ENCODE results near the gene GCSAM. TPM values are rescaled to one million over a fixed set of nuclear protein-coding genes. Genes with fewer than 3 reads are reported as not detected.

Gene GCSAM
- total RNA-seq, 1 experiment from 2014 or later: not detected

DNA sequence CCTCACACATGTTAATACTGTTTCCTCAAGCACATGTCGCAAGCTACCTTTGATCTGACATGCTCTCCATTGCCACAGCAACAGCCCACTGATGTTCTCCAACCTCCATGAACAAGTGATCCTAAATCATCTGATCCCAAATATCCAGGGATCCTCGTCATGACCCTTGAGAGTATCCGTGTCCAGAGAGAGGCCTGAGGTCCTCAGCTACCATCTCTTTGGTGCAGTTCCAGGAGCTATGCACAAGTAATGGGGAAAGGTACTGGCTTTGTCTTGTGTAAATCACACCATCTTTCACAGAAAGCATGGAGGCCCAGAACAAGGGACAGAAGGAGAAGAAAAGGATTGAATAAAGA lies 2.4 kb downstream of the GCSAM start:
- WGBS (ENCODE audit: extremely low coverage, insufficient read length, low lambda C conversion rate): no CpG with 5 or more reads among the region's 3 CpGs
- H3K27ac Mint-ChIP-seq: no peak overlapping the region; a peak in 1 of 7 replicates
- Histone ChIP-seq H4K5ac (ENCODE audit: insufficient read length, low read depth, low read length) (no peak overlapping the region), H2AFZ (ENCODE audit: low read length) (no peak overlapping the region), H2BK15ac (ENCODE audit: low read depth, low read length) (no peak overlapping the region), H3K4ac (ENCODE audit: low read depth, low read length) (no peak overlapping the region), H3K79me1 (ENCODE audit: insufficient read depth, low read depth, low read length, poor library complexity, severe bottlenecking) (no peaks in the 10 kb centered on the region), H3K56ac (ENCODE audit: insufficient read length, low read depth, low read length) (no peak overlapping the region), H3K27me3 (ENCODE audit: insufficient read depth, low read length) (no peaks in the 10 kb centered on the region), H2BK5ac (ENCODE audit: insufficient read length, low read length) (no peak overlapping the region), H3K27ac (ENCODE audit: insufficient read length, low read depth, low read length) (no peak overlapping the region), H3K14ac (ENCODE audit: insufficient read depth, low read length) (no peak overlapping the region), H3K23me2 (ENCODE audit: insufficient read length, low read depth, low read length, poor library complexity, severe bottlenecking) (no peaks in the 10 kb centered on the region), H3K23ac (ENCODE audit: insufficient read length, low read depth, low read length) (no peak overlapping the region), H2BK12ac (ENCODE audit: insufficient read length, low read depth, low read length) (no peak overlapping the region), H3K4me2 (ENCODE audit: insufficient read depth, insufficient read length, low read length) (no peak overlapping the region), H3K9ac (ENCODE audit: extremely low read depth, insufficient read length, low read length) (no peak overlapping the region), H4K8ac (replicated peaks; ENCODE audit: insufficient read length, low read depth, low read length) (no peak overlapping the region), H3K9me3 (ENCODE audit: control insufficient read depth, low read depth, low read length) (no peaks in the 10 kb centered on the region), H2BK120ac (ENCODE audit: low read depth, low read length, poor library complexity, severe bottlenecking) (no peak overlapping the region), H2BK20ac (ENCODE audit: low read depth, low read length, poor library complexity, severe bottlenecking) (no peak overlapping the region), H3T11ph (ENCODE audit: low read length) (no peak overlapping the region), H2AK5ac (ENCODE audit: insufficient read length, low read length) (no peak overlapping the region), H3K79me2 (ENCODE audit: insufficient read depth, low read length) (no peaks in the 10 kb centered on the region), H4K91ac (ENCODE audit: insufficient read length, low read depth, low read length) (no peak overlapping the region), H4K20me1 (ENCODE audit: control insufficient read depth, insufficient read depth, insufficient read length) (no peaks in the 10 kb centered on the region), H3K4me1 (ENCODE audit: insufficient read depth, low read length) (peaks cover 11% of the 10 kb centered on the region; the same call in 1 of the 2 replicates), H3K18ac (ENCODE audit: insufficient read length, low read depth, low read length) (no peak overlapping the region)
- TF ChIP-seq CTCF (conservative IDR thresholded peaks at IDR 0.05): no peak
- no peaks in the 10 kb centered on the region for H3K9me3 Mint-ChIP-seq
- H3K4me1 Mint-ChIP-seq: peaks cover 35 to 52% of the 10 kb centered on the region in 2 experiments
- H3K27me3 Mint-ChIP-seq (ENCODE audit: low read depth): no peaks in the 10 kb centered on the region
- no peaks in the 10 kb centered on the region; a peak in 1 of 7 replicates for H3K36me3 Mint-ChIP-seq (ENCODE audit: insufficient read depth in 1 of 3, low read depth in 3 of 3)
- no peak overlapping the region for H3K4me3 Mint-ChIP-seq
- DNase-seq: no peak
